DOHH2 (cell line): ENCODE measurements around the gene IFT22.
"Not testable (repeated sequence)": the region's sequence is repeated elsewhere in the genome, so short reads cannot be mapped to it uniquely, and the experiment has no call there.

ENCODE experiments used
- H3F3A ChIP-seq: fragments of 200-600 bp; sonication (generic), shearing (Covaris generic); 2 replicates; pipeline ENCODE4 v1.6.0; 2016; ENCODE audit warnings: antibody characterized with exemption, mild to moderate bottlenecking; ENCODE audit not compliant: control insufficient read depth, insufficient read depth
- H3K27ac ChIP-seq: fragments of 200-600 bp; sonication (generic); 2 replicates; pipeline ENCODE4 v1.5.1; 2014; ENCODE audit warnings: low read depth, mild to moderate bottlenecking, low read length, moderate library complexity
- H3K27me3 ChIP-seq: fragments of 200-600 bp; sonication (generic); 2 replicates; pipeline ENCODE4 v1.6.1; 2014; ENCODE audit warnings: mild to moderate bottlenecking, low read length, mixed read lengths; ENCODE audit not compliant: control insufficient read depth
- H3K36me3 ChIP-seq: fragments of 200-600 bp; sonication (generic); 2 replicates; pipeline ENCODE4 v1.6.1; 2014; ENCODE audit warnings: mild to moderate bottlenecking, low read length, moderate library complexity, mixed read lengths; ENCODE audit not compliant: control insufficient read depth
- H3K4me1 ChIP-seq: fragments of 200-600 bp; sonication (generic); 2 replicates; pipeline ENCODE4 v1.6.1; 2014; ENCODE audit warnings: mild to moderate bottlenecking, low read length, mixed read lengths; ENCODE audit not compliant: control insufficient read depth
- H3K4me2 ChIP-seq: fragments of 200-600 bp; sonication (generic); 2 replicates; pipeline ENCODE4 v1.6.0; 2014; ENCODE audit warnings: mild to moderate bottlenecking, low read length, moderate library complexity
- H3K4me3 ChIP-seq: fragments of 200-600 bp; sonication (generic); 2 replicates; pipeline ENCODE4 v1.5.1; 2014; ENCODE audit warnings: mild to moderate bottlenecking, low read length, mixed read lengths
- H3K79me2 ChIP-seq: fragments of 200-600 bp; sonication (generic); 2 replicates; pipeline ENCODE4 v1.6.1; 2014; ENCODE audit warnings: mild to moderate bottlenecking, low read length, mixed read lengths; ENCODE audit not compliant: control insufficient read depth
- H3K9me2 ChIP-seq: fragments of 200-600 bp; sonication (generic); replicated peaks from 2 replicates; pipeline ENCODE4 v1.6.1; 2014; ENCODE audit warnings: mild to moderate bottlenecking, low read length, mixed read lengths; ENCODE audit not compliant: control insufficient read depth
- H3K9me3 ChIP-seq: fragments of 200-600 bp; sonication (generic); 2 replicates; pipeline ENCODE4 v1.6.1; 2014; ENCODE audit warnings: antibody characterized with exemption, low read length, mixed read lengths; ENCODE audit not compliant: control insufficient read depth, insufficient read depth
- H4K20me1 ChIP-seq: fragments of 200-600 bp; sonication (generic); 2 replicates; pipeline ENCODE4 v1.6.0; 2014; ENCODE audit warnings: low read depth, mild to moderate bottlenecking, antibody characterized with exemption, low read length, moderate library complexity; ENCODE audit not compliant: control insufficient read depth, insufficient read depth
- EZH2phosphoT487 ChIP-seq: fragments of 200-600 bp; sonication (generic); IDR thresholded peaks from 2 replicates; pipeline ENCODE4 v1.6.1; 2017; ENCODE audit warnings: borderline replicate concordance, mild to moderate bottlenecking, antibody characterized with exemption, low read length, moderate library complexity, mixed read lengths
- TF ChIP-seq, protein P1 (sequence below): fragments of 200-600 bp; sonication (generic); IDR thresholded peaks from one replicate; pipeline ENCODE4 v1.5.1; 2014; ENCODE audit warnings: antibody characterized with exemption, mild to moderate bottlenecking, low read depth, low read length; ENCODE audit not compliant: poor library complexity, severe bottlenecking

The IFT22 gene

DNA sequence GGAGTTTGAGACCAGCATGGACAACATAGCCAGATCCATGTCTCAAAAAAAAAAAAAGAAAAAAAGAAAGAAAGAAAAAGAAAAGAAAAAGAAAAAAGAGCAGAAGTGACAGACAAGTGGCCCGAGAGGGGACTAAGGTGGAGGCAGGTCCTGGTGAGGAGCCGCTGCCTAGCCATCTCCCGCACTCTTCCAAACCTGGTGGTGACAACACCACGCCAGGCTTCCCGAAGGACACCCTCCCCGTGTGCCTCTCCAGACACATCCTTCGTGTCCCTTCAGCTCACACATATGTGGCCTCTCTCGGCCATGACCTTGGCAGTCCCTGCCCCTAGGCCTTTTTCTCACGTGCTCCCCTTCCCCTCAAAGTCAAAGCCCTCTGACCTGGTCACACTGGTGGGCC lies 36.4 kb downstream of the IFT22 start:
- Histone ChIP-seq H3K27ac (no peak overlapping the region), H3F3A (no peaks in the 10 kb centered on the region), H3K79me2 (no peaks in the 10 kb centered on the region), H3K36me3 (no peaks in the 10 kb centered on the region), H3K27me3 (peaks cover 9% of the 10 kb centered on the region; the same call in 1 of the 2 replicates), H4K20me1 (no peaks in the 10 kb centered on the region), H3K4me1 (peaks cover 18% of the 10 kb centered on the region), H3K4me3 (no peak overlapping the region), H3K9me2 (no peaks in the 10 kb centered on the region), H3K9me3 (no peaks in the 10 kb centered on the region), H3K4me2 (no peak overlapping the region)
- TF ChIP-seq EZH2phosphoT487: no peak
- TF ChIP-seq, protein P1, sequence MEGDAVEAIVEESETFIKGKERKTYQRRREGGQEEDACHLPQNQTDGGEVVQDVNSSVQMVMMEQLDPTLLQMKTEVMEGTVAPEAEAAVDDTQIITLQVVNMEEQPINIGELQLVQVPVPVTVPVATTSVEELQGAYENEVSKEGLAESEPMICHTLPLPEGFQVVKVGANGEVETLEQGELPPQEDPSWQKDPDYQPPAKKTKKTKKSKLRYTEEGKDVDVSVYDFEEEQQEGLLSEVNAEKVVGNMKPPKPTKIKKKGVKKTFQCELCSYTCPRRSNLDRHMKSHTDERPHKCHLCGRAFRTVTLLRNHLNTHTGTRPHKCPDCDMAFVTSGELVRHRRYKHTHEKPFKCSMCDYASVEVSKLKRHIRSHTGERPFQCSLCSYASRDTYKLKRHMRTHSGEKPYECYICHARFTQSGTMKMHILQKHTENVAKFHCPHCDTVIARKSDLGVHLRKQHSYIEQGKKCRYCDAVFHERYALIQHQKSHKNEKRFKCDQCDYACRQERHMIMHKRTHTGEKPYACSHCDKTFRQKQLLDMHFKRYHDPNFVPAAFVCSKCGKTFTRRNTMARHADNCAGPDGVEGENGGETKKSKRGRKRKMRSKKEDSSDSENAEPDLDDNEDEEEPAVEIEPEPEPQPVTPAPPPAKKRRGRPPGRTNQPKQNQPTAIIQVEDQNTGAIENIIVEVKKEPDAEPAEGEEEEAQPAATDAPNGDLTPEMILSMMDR: no peak

DNA sequence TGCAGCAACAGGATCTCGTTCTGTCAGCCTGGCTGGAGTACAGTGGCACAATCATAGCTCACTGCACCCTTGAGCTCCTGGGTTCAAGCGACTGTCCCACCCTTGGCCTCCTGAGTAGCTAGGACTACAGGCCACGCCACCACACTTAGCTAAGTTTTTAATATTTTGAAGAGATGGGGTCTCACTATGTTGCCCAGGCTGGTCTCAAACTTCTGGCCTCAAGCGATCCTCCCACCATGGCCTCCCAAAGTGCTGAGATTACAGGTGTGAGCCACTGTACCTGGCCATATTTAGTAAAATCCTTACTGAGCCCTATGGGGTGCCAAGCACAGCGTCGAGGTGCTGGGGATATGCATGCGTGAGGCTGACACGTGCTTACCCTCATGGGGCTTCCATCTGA lies 40.7 kb downstream of the IFT22 start:
- not testable (repeated sequence) for H3F3A ChIP-seq, H3K4me2 ChIP-seq, H3K27me3 ChIP-seq, H3K4me1 ChIP-seq, H3K27ac ChIP-seq, H3K36me3 ChIP-seq, H3K79me2 ChIP-seq, H3K9me2 ChIP-seq, H4K20me1 ChIP-seq, H3K4me3 ChIP-seq, H3K9me3 ChIP-seq

GRCh38 chr7:101278461-101279292 lies 42.9 kb downstream of the IFT22 start:
- Histone ChIP-seq H3K9me2 (no peaks in the 10 kb centered on the region), H3K27ac (no peak overlapping the region), H3K4me2 (no peak overlapping the region), H3K4me1 (peaks cover 5% of the 10 kb centered on the region), H3K79me2 (no peaks in the 10 kb centered on the region), H3K27me3 (peaks cover 5% of the 10 kb centered on the region), H4K20me1 (no peaks in the 10 kb centered on the region), H3F3A (no peaks in the 10 kb centered on the region), H3K4me3 (no peak overlapping the region), H3K36me3 (no peaks in the 10 kb centered on the region), H3K9me3 (no peaks in the 10 kb centered on the region)
- TF ChIP-seq, protein P1: no peak
- no peak for TF ChIP-seq EZH2phosphoT487

DNA sequence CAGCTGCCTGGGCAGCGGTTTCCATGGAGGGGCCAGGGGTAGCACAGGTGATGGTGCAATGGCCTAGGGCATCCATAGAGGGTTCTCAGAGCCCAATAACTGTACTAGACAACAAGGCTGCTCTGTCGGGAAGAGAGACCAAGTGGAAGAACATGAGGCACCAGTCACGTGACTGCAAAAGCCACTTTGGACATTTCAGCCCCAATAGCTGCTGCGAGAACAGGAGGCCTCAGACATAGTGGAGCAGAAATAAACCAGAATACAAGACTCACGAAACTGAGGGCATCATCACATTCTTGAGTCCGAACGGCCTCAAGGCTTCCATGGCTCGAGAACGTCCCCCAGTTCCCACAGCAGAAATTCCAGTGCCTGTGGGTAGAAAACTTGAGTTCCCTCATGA lies 44.5 kb downstream of the IFT22 start:
- TF ChIP-seq EZH2phosphoT487: no peak
- TF ChIP-seq, protein P1: no peak
- Histone ChIP-seq H3K27me3 (peaks cover 15% of the 10 kb centered on the region), H3K4me3 (no peak overlapping the region), H3F3A (no peaks in the 10 kb centered on the region), H3K4me1 (no peaks in the 10 kb centered on the region), H3K9me3 (no peaks in the 10 kb centered on the region), H3K36me3 (no peaks in the 10 kb centered on the region), H3K27ac (no peak overlapping the region), H3K4me2 (no peak overlapping the region), H3K79me2 (no peaks in the 10 kb centered on the region), H4K20me1 (no peaks in the 10 kb centered on the region), H3K9me2 (no peaks in the 10 kb centered on the region)
